Stimulated activated CD8-positive, alpha-beta memory T cell treated with anti-CD3 and anti-CD28 coated beads, Interleukin-2, amount 100 ng/mL, for 48 hours (primary cell): Measurements from ENCODE around the gene KRTAP21-2.
"Not testable (repeated sequence)": the region's sequence is repeated elsewhere in the genome, so short reads cannot be mapped to it uniquely, and the experiment has no call there.

Source experiments
- DNase-seq, 2 donors: peaks; one replicate each; pipeline ENCODE4 v3.0.0-alpha.2; 2020; ENCODE audit warnings: low read depth in 2 of 2

Gene KRTAP21-2

GRCh38 chr21:30747159-30747558, at the start of gene KRTAP21-2:
Gene KRTAP21-2, minus strand, starts transcription at chr21:30747259. Its CDS starts 57 bp downstream, at chr21:30747202.
- DNase-seq, result no peak

- DNase-seq, result no peak
Measured at GRCh38 chr21:30793581-30794314, 46.7 kb upstream of the KRTAP21-2 start.

- no peak for DNase-seq
Measured at GRCh38 chr21:30779249-30779648, 32.2 kb upstream of the KRTAP21-2 start.

GRCh38 chr21:30769724-30770431, 22.8 kb upstream of the KRTAP21-2 start:
- no peak for DNase-seq

- no peak for DNase-seq
Measured at GRCh38 chr21:30760776-30761175, 13.7 kb upstream of the KRTAP21-2 start.

GRCh38 chr21:30758306-30758705, 11.2 kb upstream of the KRTAP21-2 start:
- DNase-seq, result no peak

GRCh38 chr21:30755328-30755727, 8.3 kb upstream of the KRTAP21-2 start, which contains the start of gene KRTAP21-1:
Gene KRTAP21-1, minus strand, starts transcription at chr21:30755428. Its CDS starts 50 bp downstream, at chr21:30755378.
- not testable (repeated sequence) for DNase-seq

- DNase-seq, result no peak
Measured at GRCh38 chr21:30740462-30740861, 6.6 kb downstream of the KRTAP21-2 start.

- no peak for DNase-seq
Measured at GRCh38 chr21:30733026-30733425, 14.0 kb downstream of the KRTAP21-2 start.

- no peak for DNase-seq
Measured at GRCh38 chr21:30726726-30727125, 20.3 kb downstream of the KRTAP21-2 start.

GRCh38 chr21:30719401-30719800, 27.7 kb downstream of the KRTAP21-2 start:
- DNase-seq, result no peak

- DNase-seq, result no peak
Measured at GRCh38 chr21:30718239-30718909, 28.7 kb downstream of the KRTAP21-2 start, which contains the start of gene KRTAP21-3. Gene KRTAP21-3, minus strand, starts transcription at chr21:30718777. Its CDS starts 18 bp downstream, at chr21:30718759.

GRCh38 chr21:30717105-30717504, 30.0 kb downstream of the KRTAP21-2 start:
- DNase-seq, result no peak

GRCh38 chr21:30714946-30715345, 32.1 kb downstream of the KRTAP21-2 start:
- DNase-seq, result no peak

GRCh38 chr21:30714456-30714855, 32.6 kb downstream of the KRTAP21-2 start:
- DNase-seq, result no peak

- no peak for DNase-seq
Measured at GRCh38 chr21:30713766-30714165, 33.3 kb downstream of the KRTAP21-2 start.

- DNase-seq, result no peak
Measured at GRCh38 chr21:30710499-30710898, 36.6 kb downstream of the KRTAP21-2 start.

- no peak for DNase-seq
Measured at GRCh38 chr21:30707409-30707808, 39.6 kb downstream of the KRTAP21-2 start.
